Colonic mucosa (tissue), 4 donors: ENCODE measurements around the gene TRPM6. TPM values are rescaled to one million over a fixed set of nuclear protein-coding genes. Genes with fewer than 3 reads are reported as not detected.
A peak's percentile ranks its signal among the peaks of the same experiment; 100 is the strongest.
"Not testable (repeated sequence)": the region's sequence is repeated elsewhere in the genome, so short reads cannot be mapped to it uniquely, and the experiment has no call there.

ENCODE experiments used
- DNase-seq: peaks from one replicate; pipeline ENCODE4 v3.0.0-alpha.2; 2020
- H3K27ac ChIP-seq: fragments of 200-600 bp; one replicate; pipeline ENCODE4 v1.8.0; 2021
- H3K27me3 ChIP-seq: fragments of 200-600 bp; one replicate; pipeline ENCODE4 v1.8.0; 2021
- H3K36me3 ChIP-seq: fragments of 200-600 bp; one replicate; pipeline ENCODE4 v1.8.0; 2021
- H3K4me1 ChIP-seq: fragments of 200-600 bp; one replicate; pipeline ENCODE4 v1.8.0; 2021; ENCODE audit warnings: mild to moderate bottlenecking
- H3K4me3 ChIP-seq: fragments of 200-600 bp; one replicate; pipeline ENCODE4 v1.8.0; 2021
- H3K9ac ChIP-seq, 2 donors: one replicate each; pipeline ENCODE4 v1.7.0; 2013; ENCODE audit warnings: control low read depth in 2 of 2, low read depth in 2 of 2, low read length in 2 of 2
- H3K9me3 ChIP-seq: fragments of 200-600 bp; one replicate; pipeline ENCODE4 v1.8.0; 2021
- intact Hi-C: fragments of 100-400 bp; cut with DNase I; formaldehyde crosslinking; loops from one replicate; pipeline ENCODE4 v1.14.1; 2022
- total RNA-seq, 2 donors: library from RNA; stranded (reverse); fragmentation: NEBNext Ultra II Directional in 1 of 2; extraction: Animal tissue kit (Norgen Biotek cat#: 25700) in 1 of 2; gene quantifications; one replicate each; pipeline ENCODE4 v1.2.1, GENCODE V29; 2021
- TF ChIP-seq, protein P1 (sequence below): fragments of 200-600 bp; IDR thresholded peaks from one replicate; pipeline ENCODE4 v1.8.0; 2022; ENCODE audit warnings: antibody characterized with exemption, mild to moderate bottlenecking
- donor health status: healthy.
- donor health status: DM: no; HTN: no; CAD: no.
- donor health status: DM: no; HTN: no; CAD: no.

TRPM6 gene
- total RNA-seq, 2 donors from 2014 or later, result 15.1 to 44.1 TPM

DNA sequence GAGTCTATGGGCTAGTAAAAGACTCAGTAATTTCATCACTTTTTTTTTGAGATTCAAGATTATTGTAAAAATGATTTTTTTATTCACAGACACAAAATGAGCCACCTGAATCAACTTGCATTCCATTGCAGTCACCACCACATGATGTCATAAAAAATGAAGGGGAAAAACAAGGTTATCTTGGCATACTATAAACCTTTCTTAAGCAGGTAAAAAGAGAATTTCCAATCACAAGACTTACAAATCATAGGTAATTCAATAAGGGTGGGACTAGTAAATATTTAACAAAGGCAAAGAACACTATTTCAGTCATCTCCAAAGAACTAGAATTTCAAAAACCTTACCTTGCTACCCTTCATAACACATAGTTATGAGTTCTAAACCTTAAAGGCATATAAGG is 30.7 kb downstream of the TRPM6 start:
- Histone ChIP-seq H3K4me1 (no peaks in the 10 kb centered on the region), H3K9me3 (no peaks in the 10 kb centered on the region), H3K36me3 (no peaks in the 10 kb centered on the region), H3K27ac (no peak overlapping the region), H3K27me3 (no peaks in the 10 kb centered on the region), H3K9ac (no peak overlapping the region), H3K4me3 (no peak overlapping the region)
- TF ChIP-seq, protein P1, sequence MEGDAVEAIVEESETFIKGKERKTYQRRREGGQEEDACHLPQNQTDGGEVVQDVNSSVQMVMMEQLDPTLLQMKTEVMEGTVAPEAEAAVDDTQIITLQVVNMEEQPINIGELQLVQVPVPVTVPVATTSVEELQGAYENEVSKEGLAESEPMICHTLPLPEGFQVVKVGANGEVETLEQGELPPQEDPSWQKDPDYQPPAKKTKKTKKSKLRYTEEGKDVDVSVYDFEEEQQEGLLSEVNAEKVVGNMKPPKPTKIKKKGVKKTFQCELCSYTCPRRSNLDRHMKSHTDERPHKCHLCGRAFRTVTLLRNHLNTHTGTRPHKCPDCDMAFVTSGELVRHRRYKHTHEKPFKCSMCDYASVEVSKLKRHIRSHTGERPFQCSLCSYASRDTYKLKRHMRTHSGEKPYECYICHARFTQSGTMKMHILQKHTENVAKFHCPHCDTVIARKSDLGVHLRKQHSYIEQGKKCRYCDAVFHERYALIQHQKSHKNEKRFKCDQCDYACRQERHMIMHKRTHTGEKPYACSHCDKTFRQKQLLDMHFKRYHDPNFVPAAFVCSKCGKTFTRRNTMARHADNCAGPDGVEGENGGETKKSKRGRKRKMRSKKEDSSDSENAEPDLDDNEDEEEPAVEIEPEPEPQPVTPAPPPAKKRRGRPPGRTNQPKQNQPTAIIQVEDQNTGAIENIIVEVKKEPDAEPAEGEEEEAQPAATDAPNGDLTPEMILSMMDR, result no peak
- no peak for DNase-seq
- intact Hi-C loops, result no loop called here

DNA sequence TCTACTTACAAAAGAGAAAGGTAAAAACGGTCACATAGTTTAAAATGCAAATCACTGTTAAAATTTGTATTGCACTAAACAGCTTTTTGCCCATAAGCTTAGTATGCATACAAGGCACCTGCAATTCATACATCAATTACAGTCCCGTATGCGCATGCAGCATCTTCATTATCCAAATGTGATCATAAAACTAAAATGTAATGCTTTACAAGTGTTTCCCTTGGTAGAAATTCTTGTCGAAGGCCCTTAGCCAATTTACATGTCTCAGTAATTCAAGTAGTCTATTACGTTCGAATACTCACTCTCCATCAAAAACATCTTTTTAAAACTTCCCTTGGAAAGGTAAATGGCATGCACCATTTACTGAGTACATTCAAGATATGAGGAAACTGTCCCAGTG is 32.6 kb downstream of the TRPM6 start:
- Histone ChIP-seq H3K4me1 (no peaks in the 10 kb centered on the region), H3K9me3 (no peaks in the 10 kb centered on the region), H3K4me3 (no peak overlapping the region), H3K27ac (no peak overlapping the region), H3K27me3 (no peaks in the 10 kb centered on the region), H3K9ac (no peak overlapping the region), H3K36me3 (no peaks in the 10 kb centered on the region)
- TF ChIP-seq, protein P1, result no peak
- DNase-seq, result no peak
- intact Hi-C loops, result no loop called here

DNA sequence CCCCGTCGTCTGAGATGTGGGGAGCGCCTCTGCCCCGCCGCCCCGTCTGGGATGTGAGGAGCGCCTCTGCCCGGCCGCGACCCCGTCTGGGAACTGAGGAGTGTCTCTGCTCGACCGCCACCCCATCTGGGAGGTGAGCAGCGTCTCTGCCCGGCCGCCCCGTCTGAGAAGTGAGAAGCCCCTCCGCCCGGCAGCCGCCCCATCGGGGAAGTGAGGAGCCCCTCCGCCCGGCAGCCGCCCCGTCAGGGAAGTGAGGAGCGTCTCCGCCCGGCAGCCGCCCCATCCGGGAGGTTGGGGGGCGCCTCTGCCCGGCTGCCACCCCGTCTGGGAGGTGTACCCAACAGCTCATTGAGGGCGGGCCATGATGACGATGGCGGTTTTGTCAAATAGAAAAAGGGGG is 34.7 kb downstream of the TRPM6 start:
- H3K36me3 ChIP-seq, H3K9me3 ChIP-seq, H3K4me3 ChIP-seq, H3K27me3 ChIP-seq, intact Hi-C loops, H3K27ac ChIP-seq, DNase-seq, H3K4me1 ChIP-seq, H3K9ac ChIP-seq: not testable (repeated sequence)

DNA sequence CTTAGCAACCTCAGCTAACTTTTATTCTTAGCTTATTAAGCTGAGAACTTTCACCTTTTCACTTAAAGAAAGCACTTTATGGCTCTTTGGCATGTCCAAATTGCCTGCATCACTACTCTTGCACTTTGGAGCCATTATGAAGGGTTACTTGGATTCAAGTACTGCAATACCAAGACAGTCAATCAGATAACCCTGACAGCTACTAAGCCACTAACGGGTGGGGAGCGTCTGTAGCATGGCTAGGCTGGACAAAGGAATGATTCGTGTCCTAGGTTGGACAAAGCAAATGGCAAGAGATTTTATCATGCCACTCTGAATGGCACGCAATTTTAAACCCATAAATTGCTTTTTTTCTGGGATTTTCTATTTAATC is 39.6 kb downstream of the TRPM6 start:
- no peaks in the 10 kb centered on the region for H3K27me3 ChIP-seq
- H3K36me3 ChIP-seq, result no peaks in the 10 kb centered on the region
- intact Hi-C loops, result no loop called here
- H3K4me1 ChIP-seq, result no peaks in the 10 kb centered on the region
- H3K9ac ChIP-seq, result no peak overlapping the region
- H3K27ac ChIP-seq, result peak overlapping the region; percentile 15
- H3K4me3 ChIP-seq, result no peak overlapping the region
- DNase-seq, result peak; percentile 39
- no peaks in the 10 kb centered on the region for H3K9me3 ChIP-seq
- TF ChIP-seq, protein P1, result no peak

DNA sequence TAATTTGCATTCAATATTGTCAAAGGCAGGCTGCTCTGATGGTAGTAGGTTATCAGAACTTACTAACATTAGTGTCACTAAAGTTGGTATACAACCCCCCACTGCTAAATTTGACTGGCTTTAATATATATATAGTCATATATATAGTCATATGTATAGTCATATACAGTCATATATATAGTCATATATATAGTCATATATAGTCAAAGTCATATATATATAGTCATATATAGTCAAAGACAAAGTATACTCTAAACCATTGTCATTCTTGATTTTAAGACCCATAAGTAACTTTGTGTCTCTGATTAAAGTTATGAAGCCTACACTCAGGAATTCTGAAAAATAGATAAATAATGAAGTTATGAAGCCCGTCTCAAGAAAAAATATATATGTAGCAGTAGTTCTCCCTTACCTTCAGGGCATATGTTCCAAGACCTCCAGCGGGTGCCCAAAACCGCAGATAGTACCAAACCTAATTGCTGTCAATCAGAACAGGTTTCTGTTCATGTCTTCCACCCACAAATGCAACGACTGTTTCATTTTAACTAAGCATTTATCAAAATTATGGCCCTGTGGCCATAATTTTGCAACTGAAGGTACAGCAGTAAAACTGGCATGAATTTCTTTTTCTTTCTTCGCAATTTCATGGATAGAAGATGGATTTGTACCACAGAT is 40.1 kb downstream of the TRPM6 start:
- no peaks in the 10 kb centered on the region for H3K27me3 ChIP-seq
- no peak overlapping the region for H3K9ac ChIP-seq
- H3K4me3 ChIP-seq, result no peak overlapping the region
- intact Hi-C loops, result no loop called here
- H3K4me1 ChIP-seq, result no peaks in the 10 kb centered on the region
- no peaks in the 10 kb centered on the region for H3K36me3 ChIP-seq
- H3K9me3 ChIP-seq, result no peaks in the 10 kb centered on the region
- no peak for DNase-seq
- peak overlapping the region; percentile 15 for H3K27ac ChIP-seq
- TF ChIP-seq, protein P1, result no peak

DNA sequence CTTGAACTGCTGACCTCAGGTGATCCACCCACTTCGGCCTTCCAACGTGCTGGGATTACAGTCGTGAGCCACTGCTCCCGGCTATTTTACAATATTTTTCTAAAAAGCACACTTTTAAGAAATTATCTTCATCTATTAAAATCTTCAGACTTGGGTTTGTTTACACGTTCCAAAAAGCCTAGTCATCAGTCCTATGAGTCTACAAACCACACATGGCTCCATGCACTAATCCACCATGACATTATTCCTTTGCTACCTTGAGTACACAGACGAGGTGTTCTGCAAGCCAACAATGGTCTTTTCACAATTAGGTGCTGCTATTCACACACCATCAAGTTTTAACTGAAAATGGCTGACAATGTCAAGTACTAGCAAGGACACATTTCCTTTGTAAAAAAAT is 41.0 kb downstream of the TRPM6 start:
- TF ChIP-seq, protein P1, result no peak
- no peaks in the 10 kb centered on the region for H3K36me3 ChIP-seq
- intact Hi-C loops, result no loop called here
- no peak for DNase-seq
- H3K27ac ChIP-seq, result no peak overlapping the region
- H3K9ac ChIP-seq, result no peak overlapping the region
- H3K27me3 ChIP-seq, result no peaks in the 10 kb centered on the region
- no peaks in the 10 kb centered on the region for H3K4me1 ChIP-seq
- H3K9me3 ChIP-seq, result no peaks in the 10 kb centered on the region
- H3K4me3 ChIP-seq, result no peak overlapping the region
